D721Med (cell line): ENCODE measurements around the gene MYO15B.
"Not testable (repeated sequence)": the region's sequence is repeated elsewhere in the genome, so short reads cannot be mapped to it uniquely, and the experiment has no call there.

ENCODE experiments used
- DNase-seq: peaks from one replicate; pipeline ENCODE4 v3.0.0; 2011; ENCODE audit warnings: low spot score; ENCODE audit not compliant: insufficient read length
- FAIRE-seq: peaks from 2 replicates; lab custom pipeline; 2011; peaks lifted over from hg19 to GRCh38; lab: Jason Lieb, UNC
- CTCF ChIP-seq: IDR thresholded peaks from 2 replicates; pipeline ENCODE4 v1.5.1; 2012; ENCODE audit warnings: mild to moderate bottlenecking, control low read depth; ENCODE audit not compliant: insufficient read depth; ENCODE audit errors: missing control alignments

Gene MYO15B

GRCh38 chr17:75637143-75637538 is 49.5 kb downstream of the MYO15B start:
- TF ChIP-seq CTCF, result no peak
- FAIRE-seq, result no peak

GRCh38 chr17:75637551-75637950 is 50.0 kb downstream of the MYO15B start:
- no peak for DNase-seq
- FAIRE-seq, result no peak
- no peak for TF ChIP-seq CTCF

More at GRCh38 chr17:75637143-75637538, 49.5 kb downstream of the MYO15B start:
- DNase-seq, result no peak

- not testable (repeated sequence) for DNase-seq, FAIRE-seq
Measured at GRCh38 chr17:75638039-75638438, 50.4 kb downstream of the MYO15B start.

- no peak for TF ChIP-seq CTCF
- DNase-seq (no peak), FAIRE-seq (no peak)
Measured at GRCh38 chr17:75638893-75639292, 51.3 kb downstream of the MYO15B start.

GRCh38 chr17:75639327-75639726 is 51.7 kb downstream of the MYO15B start:
- no peak for DNase-seq

GRCh38 chr17:75639771-75640555 is 52.4 kb downstream of the MYO15B start:
- TF ChIP-seq CTCF, result no peak
- FAIRE-seq (no peak), DNase-seq (no peak)

More at GRCh38 chr17:75639327-75639726, 51.7 kb downstream of the MYO15B start:
- FAIRE-seq, result no peak
- TF ChIP-seq CTCF, result no peak

- no peak for DNase-seq
- TF ChIP-seq CTCF, result no peak
- FAIRE-seq, result no peak
Measured at GRCh38 chr17:75640556-75641119, 53.0 kb downstream of the MYO15B start.
